Transverse colon (tissue), 4 donors: Measurements from ENCODE around the gene STYXL1.

Experiments
- CTCF ChIP-seq, 5 experiments: fragments of 200-600 bp in 3 of 5; fragments of 450-650 bp in 2 of 5; sonication (generic) in 3 of 5; IDR thresholded peaks; 1 replicate in 2 of 5; 2 replicates in 3 of 5; pipeline ENCODE4 v1.5.1; 2016 to 2017; ENCODE audit warnings: antibody characterized with exemption in 5 of 5, inconsistent platforms in 3 of 5, mild to moderate bottlenecking in 2 of 5, moderate library complexity in 1 of 5
- POLR2A ChIP-seq: fragments of 450-650 bp; IDR thresholded peaks from one replicate; pipeline ENCODE4 v1.6.1; 2016; ENCODE audit warnings: antibody characterized with exemption, mild to moderate bottlenecking, moderate library complexity
- POLR2AphosphoS5 ChIP-seq, 3 donors: sonication (generic); formaldehyde crosslinking; IDR thresholded peaks; one replicate each; pipeline ENCODE4 v1.6.1; 2016; ENCODE audit warnings: antibody characterized with exemption in 3 of 3

GRCh38 chr7:76003351-76003750, 44.4 kb downstream of the STYXL1 start:
- TF ChIP-seq CTCF (IDR thresholded peaks at IDR 0.05) (no peak), POLR2A (no peak), POLR2AphosphoS5 (IDR thresholded peaks at IDR 0.05) (no peak)
